PC-9 (cell line): ENCODE results near the gene RABAC1. TPM values are rescaled to one million over a fixed set of nuclear protein-coding genes. Genes with fewer than 3 reads are reported as not detected.

Experiments
- BruUV-seq: library from RNA; stranded (reverse); fragments of 400-500 nt; replicated peaks from 2 replicates; lab custom pipeline; 2021; lab: Mats Ljungman, UMichigan
- CTCF ChIA-PET: fragments of 300-600 bp; sonication (Branson Sonifier 250); formaldehyde crosslinking; loops from one replicate; lab custom pipeline; 2022; ENCODE audit warnings: antibody characterized with exemption; lab: Charles Lee
- POLR2A ChIA-PET: fragments of 300-600 bp; sonication (Branson Sonifier 250); formaldehyde crosslinking; loops from one replicate; lab custom pipeline; 2022; ENCODE audit warnings: antibody characterized with exemption; ENCODE audit not compliant: unreplicated experiment; lab: Charles Lee
- DNase-seq, 2 experiments: peaks; one replicate each; pipeline versions ENCODE4 v3.0.0 to v3.0.0-alpha.2; 2015 to 2022; ENCODE audit warnings: mixed read lengths in 1 of 2
- H2AFZ ChIP-seq: fragments of 200-600 bp; sonication (generic); 2 replicates; pipeline ENCODE4 v1.8.1; 2017; ENCODE audit warnings: antibody characterized with exemption
- H3F3A ChIP-seq: fragments of 200-600 bp; sonication (generic); 2 replicates; pipeline ENCODE4 v1.8.1; 2017; ENCODE audit warnings: antibody characterized with exemption, mild to moderate bottlenecking, low read depth; ENCODE audit not compliant: insufficient read depth
- H3K27ac ChIP-seq: fragments of 200-600 bp; sonication (generic); 2 replicates; pipeline ENCODE4 v1.6.1; 2016; ENCODE audit warnings: mixed run types
- H3K27me3 ChIP-seq: fragments of 200-600 bp; sonication (generic); 2 replicates; pipeline ENCODE4 v1.6.1; 2016; ENCODE audit warnings: low read depth, mixed run types; ENCODE audit not compliant: insufficient read depth
- H3K36me3 ChIP-seq: fragments of 200-600 bp; sonication (generic); 2 replicates; pipeline ENCODE4 v1.6.1; 2016; ENCODE audit warnings: low read depth, mixed run types
- H3K4me1 ChIP-seq: fragments of 200-600 bp; sonication (generic); replicated peaks from 2 replicates; pipeline ENCODE4 v1.6.1; 2016; ENCODE audit warnings: mixed run types; ENCODE audit not compliant: insufficient read depth
- H3K4me2 ChIP-seq: fragments of 200-600 bp; sonication (generic); 2 replicates; pipeline ENCODE4 v1.6.1; 2017; ENCODE audit warnings: mixed run types
- H3K4me3 ChIP-seq: fragments of 200-600 bp; sonication (generic); 2 replicates; pipeline ENCODE4 v1.6.1; 2016; ENCODE audit warnings: mixed run types
- H3K79me2 ChIP-seq: fragments of 200-600 bp; sonication (generic); 2 replicates; pipeline ENCODE4 v1.6.1; 2017; ENCODE audit warnings: low read depth, mixed run types
- H3K9me2 ChIP-seq: fragments of 200-600 bp; sonication (generic); 2 replicates; pipeline ENCODE4 v1.8.1; 2017; ENCODE audit warnings: mild to moderate bottlenecking; ENCODE audit not compliant: insufficient read depth
- H3K9me3 ChIP-seq: fragments of 200-600 bp; sonication (generic); 2 replicates; pipeline ENCODE4 v1.8.1; 2016; ENCODE audit warnings: low read depth; ENCODE audit not compliant: insufficient read depth
- H4K20me1 ChIP-seq: fragments of 200-600 bp; sonication (generic); 2 replicates; pipeline ENCODE4 v1.8.1; 2017; ENCODE audit not compliant: insufficient read depth
- CTCF ChIP-seq: fragments of 200-600 bp; sonication (generic); conservative IDR thresholded peaks from 2 replicates; pipeline ENCODE4 v1.6.1; 2017; ENCODE audit warnings: mixed run types, antibody characterized with exemption, mild to moderate bottlenecking, moderate library complexity
- EZH2 ChIP-seq: fragments of 200-600 bp; sonication (generic); IDR thresholded peaks from 2 replicates; pipeline ENCODE4 v1.8.0; 2017; ENCODE audit warnings: antibody characterized with exemption, low read depth
- intact Hi-C: fragments of 100-400 bp; cut with micrococcal nuclease; formaldehyde crosslinking; loops from one replicate; pipeline ENCODE4 v1.10.0; 2022; ENCODE audit not compliant: unreplicated experiment
- total RNA-seq: library from RNA; stranded (reverse); gene quantifications from 2 replicates; pipeline ENCODE4 v1.2.3, GENCODE V29; 2021

RABAC1 gene
- total RNA-seq, 1 experiment from 2014 or later = 110 TPM

GRCh38 chr19:41957161-41957837 lies 1.8 kb downstream of the RABAC1 start:
- H2AFZ ChIP-seq = no peak overlapping the region
- H3K36me3 ChIP-seq = no peaks in the 10 kb centered on the region
- H3K4me2 ChIP-seq = peak overlapping the region; percentile 75
- BruUV-seq = no TSS peak
- no peaks in the 10 kb centered on the region for H3K9me3 ChIP-seq
- H3K27ac ChIP-seq = no peak overlapping the region
- H3K9me2 ChIP-seq = no peaks in the 10 kb centered on the region
- H3K4me3 ChIP-seq = peak overlapping the region; percentile 16; the same call in 1 of the 2 replicates
- H3K4me1 ChIP-seq = peaks cover 11% of the 10 kb centered on the region
- ChIA-PET CTCF (interaction anchor here (0.6 to 1.1 kb wide), 3 partner anchors 69 to 94 kb away, joined by 3 read pairs; no protein-coding TSS in a partner anchor), POLR2A (interaction anchor here (0.5 kb wide), 2 partner anchors 96 to 107 kb away, joined by 3 to 5 read pairs; no protein-coding TSS in a partner anchor)
- H3K27me3 ChIP-seq = no peaks in the 10 kb centered on the region
- TF ChIP-seq EZH2 = no peak
- TF ChIP-seq CTCF = no peak
- no peaks in the 10 kb centered on the region for H3K79me2 ChIP-seq
- intact Hi-C loops = loop anchor here (2.0 to 10.0 kb wide), 4 partner anchors 70 to 312 kb away; partner anchors contain the start of gene ZNF574
- peaks cover 8% of the 10 kb centered on the region; the same call in 1 of the 2 replicates for H3F3A ChIP-seq
- no peaks in the 10 kb centered on the region; the same call in 1 of the 2 replicates for H4K20me1 ChIP-seq
- DNase-seq = no peak

GRCh38 chr19:41956621-41957020 lies 2.5 kb downstream of the RABAC1 start:
- H3K4me1 ChIP-seq = peaks cover 11% of the 10 kb centered on the region
- intact Hi-C loops = loop anchor here (2.0 to 10.0 kb wide), 4 partner anchors 70 to 312 kb away; partner anchors contain the start of gene ZNF574
- no peak overlapping the region for H2AFZ ChIP-seq
- BruUV-seq = no TSS peak
- H4K20me1 ChIP-seq = no peaks in the 10 kb centered on the region; the same call in 1 of the 2 replicates
- H3K9me3 ChIP-seq = no peaks in the 10 kb centered on the region
- CTCF ChIA-PET = interaction anchor here (0.6 to 1.1 kb wide), 3 partner anchors 68 to 1550 kb away, joined by 3 to 7 read pairs (median 3); no protein-coding TSS in a partner anchor
- DNase-seq = no peak
- POLR2A ChIA-PET = no interaction called here
- no peaks in the 10 kb centered on the region for H3K79me2 ChIP-seq
- no peak overlapping the region for H3K27ac ChIP-seq
- H3K4me2 ChIP-seq = no peak overlapping the region
- H3K36me3 ChIP-seq = no peaks in the 10 kb centered on the region
- H3F3A ChIP-seq = peaks cover 4% of the 10 kb centered on the region; the same call in 1 of the 2 replicates
- H3K9me2 ChIP-seq = no peaks in the 10 kb centered on the region
- TF ChIP-seq CTCF (no peak), EZH2 (no peak)
- no peaks in the 10 kb centered on the region for H3K27me3 ChIP-seq
- no peak overlapping the region for H3K4me3 ChIP-seq

- Histone ChIP-seq H3K36me3 (no peaks in the 10 kb centered on the region), H3F3A (peaks cover 3% of the 10 kb centered on the region; the same call in 1 of the 2 replicates), H3K4me3 (no peak overlapping the region), H3K79me2 (no peaks in the 10 kb centered on the region), H3K27me3 (no peaks in the 10 kb centered on the region), H2AFZ (no peak overlapping the region), H4K20me1 (no peaks in the 10 kb centered on the region; the same call in 1 of the 2 replicates), H3K4me1 (peaks cover 11% of the 10 kb centered on the region), H3K4me2 (no peak overlapping the region), H3K9me3 (no peaks in the 10 kb centered on the region), H3K27ac (no peak overlapping the region), H3K9me2 (no peaks in the 10 kb centered on the region)
- no peak for DNase-seq
- intact Hi-C loops = loop anchor here (5.0 to 10.0 kb wide), 3 partner anchors 122 to 311 kb away; partner anchors contain the start of gene ZNF574
- TF ChIP-seq CTCF (no peak), EZH2 (no peak)
- CTCF ChIA-PET = no interaction called here
- POLR2A ChIA-PET = no interaction called here
- BruUV-seq = no TSS peak
Observed at GRCh38 chr19:41955521-41955920, 3.6 kb downstream of the RABAC1 start.
